Measurements from ENCODE around the gene LHPP. TPM values are rescaled to one million over a fixed set of nuclear protein-coding genes. Genes with fewer than 3 reads are reported as not detected.
A peak's percentile ranks its signal among the peaks of the same experiment; 100 is the strongest.

The LHPP gene
- total RNA-seq, 1 donor from 2014 or later: 4.1 TPM

- peak; percentile 49 to 74 for DNase-seq (ENCODE audit: low read depth in 2 of 2)
Measured at GRCh38 chr10:124653811-124654651, 192.4 kb downstream of the LHPP start.

- DNase-seq (ENCODE audit: low read depth in 2 of 2): no peak
Measured at GRCh38 chr10:124654686-124655085, 193.1 kb downstream of the LHPP start.

GRCh38 chr10:124655191-124656112, 193.8 kb downstream of the LHPP start:
- DNase-seq (ENCODE audit: low read depth in 2 of 2): no peak

GRCh38 chr10:124656113-124656490, 194.5 kb downstream of the LHPP start:
- no peak for DNase-seq (ENCODE audit: low read depth in 2 of 2)

- no peak for DNase-seq (ENCODE audit: low read depth in 2 of 2)
Measured at GRCh38 chr10:124656541-124656940, 194.9 kb downstream of the LHPP start.

GRCh38 chr10:124657806-124658205, 196.2 kb downstream of the LHPP start:
- no peak for DNase-seq (ENCODE audit: low read depth in 2 of 2)

- no peak for DNase-seq (ENCODE audit: low read depth in 2 of 2)
Measured at GRCh38 chr10:124658591-124659242, 197.1 kb downstream of the LHPP start.

GRCh38 chr10:124659380-124659779, 197.8 kb downstream of the LHPP start:
- no peak for DNase-seq (ENCODE audit: low read depth in 2 of 2)

- no peak for DNase-seq (ENCODE audit: low read depth in 2 of 2)
Measured at GRCh38 chr10:124660404-124661125, 198.9 kb downstream of the LHPP start.

- no peak for DNase-seq (ENCODE audit: low read depth in 2 of 2)
Measured at GRCh38 chr10:124661660-124662180, 200.1 kb downstream of the LHPP start.

- no peak for DNase-seq (ENCODE audit: low read depth in 2 of 2)
Measured at GRCh38 chr10:124663228-124663627, 201.6 kb downstream of the LHPP start.

Other genes with a start within 250 kb of the LHPP start
- 109 and 114 TPM in 2 replicates for gene OAT, start 42.9 kb upstream of the LHPP start, total RNA-seq
- gene NKX1-2, start 11.8 kb upstream of the LHPP start, total RNA-seq: not detected in 2 replicates